BJ (cell line): Measurements from ENCODE around the gene COLGALT1. TPM values are rescaled to one million over a fixed set of nuclear protein-coding genes. Genes with fewer than 3 reads are reported as not detected.

Source experiments
- CTCF ChIA-PET: fragments of 350-600 bp; formaldehyde crosslinking; extraction: SDS; loops from one replicate; lab custom pipeline; 2021; ENCODE audit warnings: antibody characterized with exemption, inconsistent platforms; lab: Yijun Ruan, JAX
- POLR2A ChIA-PET: fragments of 300-600 bp; sonication (Branson Sonifier 250); formaldehyde crosslinking; extraction: SDS; loops from one replicate; lab custom pipeline; 2021; ENCODE audit warnings: antibody characterized with exemption; lab: Charles Lee
- DNase-seq: peaks from one replicate; pipeline ENCODE4 v3.0.0-alpha.2; 2011; ENCODE audit warnings: low read depth
- H3K27me3 ChIP-seq: 2 replicates; pipeline ENCODE4 v1.6.0; 2011; ENCODE audit warnings: low read length; ENCODE audit not compliant: control insufficient read depth, insufficient read depth
- H3K36me3 ChIP-seq: 2 replicates; pipeline ENCODE4 v1.5.1; 2011; ENCODE audit warnings: low read length; ENCODE audit not compliant: control insufficient read depth, insufficient read depth
- H3K4me3 ChIP-seq: 2 replicates; pipeline ENCODE4 v1.5.1; 2011; ENCODE audit warnings: low read depth, mild to moderate bottlenecking, control low read depth, low read length
- polyA plus RNA-seq: library from polyadenylated mRNA; depleted of rRNA; stranded (reverse); fragments of >200 nt; gene quantifications from 2 replicates; pipeline ENCODE4 v1.2.3, GENCODE V29; 2011
- TF ChIP-seq, protein P1 (sequence below): IDR thresholded peaks from 2 replicates; pipeline ENCODE4 v1.5.1; 2011; ENCODE audit warnings: low read depth, mild to moderate bottlenecking, control low read depth, inconsistent platforms, low read length, moderate library complexity; ENCODE audit not compliant: insufficient read depth

The COLGALT1 gene
- polyA plus RNA-seq, 1 experiment: 158 TPM

DNA sequence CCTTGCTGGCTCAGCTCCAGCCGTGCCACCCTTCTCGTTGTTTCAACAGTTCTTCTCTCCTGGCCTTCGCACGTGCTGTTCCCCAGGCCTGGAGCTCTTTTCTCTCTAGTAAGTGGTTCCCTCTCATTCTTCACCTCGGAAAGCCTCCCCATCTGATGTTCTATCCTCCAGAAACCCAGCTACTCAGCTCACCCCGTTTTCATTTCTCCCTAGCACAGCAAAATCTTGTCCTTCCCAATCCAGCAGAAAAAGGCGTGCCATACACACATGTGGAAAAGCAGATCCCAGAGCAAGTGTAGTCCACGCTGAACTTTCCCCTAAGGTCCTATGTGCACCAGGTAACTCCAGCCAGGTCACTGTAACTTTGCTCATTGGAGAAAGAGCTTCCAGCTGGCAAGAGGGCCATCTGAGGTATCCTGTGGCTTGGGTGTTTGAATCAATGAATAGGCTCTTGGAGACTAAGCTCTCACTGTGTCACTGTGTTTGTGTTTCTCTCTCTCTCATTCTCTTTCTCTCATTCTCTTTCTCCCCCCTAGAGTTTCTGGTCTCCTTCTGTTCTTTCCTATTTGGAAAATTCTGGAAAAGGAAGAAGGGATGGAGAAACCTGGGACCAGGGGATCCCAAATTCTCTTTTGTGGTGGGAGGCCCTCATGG lies 49.0 kb downstream of the COLGALT1 start:
- ChIA-PET CTCF (interaction anchor here (0.9 to 1.7 kb wide), 3 partner anchors 18 to 162 kb away, joined by 4 to 7 read pairs (median 4); no protein-coding TSS in a partner anchor), POLR2A (no interaction called here)
- DNase-seq: no peak
- Histone ChIP-seq H3K27me3 (peaks cover 8% of the 10 kb centered on the region), H3K4me3 (no peak overlapping the region), H3K36me3 (no peaks in the 10 kb centered on the region)
- TF ChIP-seq, protein P1, sequence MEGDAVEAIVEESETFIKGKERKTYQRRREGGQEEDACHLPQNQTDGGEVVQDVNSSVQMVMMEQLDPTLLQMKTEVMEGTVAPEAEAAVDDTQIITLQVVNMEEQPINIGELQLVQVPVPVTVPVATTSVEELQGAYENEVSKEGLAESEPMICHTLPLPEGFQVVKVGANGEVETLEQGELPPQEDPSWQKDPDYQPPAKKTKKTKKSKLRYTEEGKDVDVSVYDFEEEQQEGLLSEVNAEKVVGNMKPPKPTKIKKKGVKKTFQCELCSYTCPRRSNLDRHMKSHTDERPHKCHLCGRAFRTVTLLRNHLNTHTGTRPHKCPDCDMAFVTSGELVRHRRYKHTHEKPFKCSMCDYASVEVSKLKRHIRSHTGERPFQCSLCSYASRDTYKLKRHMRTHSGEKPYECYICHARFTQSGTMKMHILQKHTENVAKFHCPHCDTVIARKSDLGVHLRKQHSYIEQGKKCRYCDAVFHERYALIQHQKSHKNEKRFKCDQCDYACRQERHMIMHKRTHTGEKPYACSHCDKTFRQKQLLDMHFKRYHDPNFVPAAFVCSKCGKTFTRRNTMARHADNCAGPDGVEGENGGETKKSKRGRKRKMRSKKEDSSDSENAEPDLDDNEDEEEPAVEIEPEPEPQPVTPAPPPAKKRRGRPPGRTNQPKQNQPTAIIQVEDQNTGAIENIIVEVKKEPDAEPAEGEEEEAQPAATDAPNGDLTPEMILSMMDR: no peak

DNA sequence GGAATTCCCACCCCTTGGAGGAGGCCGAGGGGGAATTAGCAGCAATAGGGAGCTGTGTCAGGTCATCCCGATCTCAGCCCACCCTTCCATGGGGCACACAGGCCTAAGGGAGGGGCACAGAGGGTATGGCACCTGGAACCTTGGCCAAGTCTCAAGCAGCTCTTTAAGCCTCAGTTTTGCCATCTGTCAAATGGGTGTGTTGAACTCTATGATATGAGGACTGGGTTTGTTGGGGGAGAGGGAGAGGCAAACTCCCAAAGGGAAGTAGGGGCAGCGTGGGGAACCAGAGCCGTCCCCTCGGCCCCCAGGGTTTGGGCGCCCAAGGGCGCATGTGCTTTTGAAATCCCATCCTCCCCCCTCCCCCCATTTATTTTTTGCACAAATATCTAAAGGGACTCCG lies 49.7 kb downstream of the COLGALT1 start:
- no peaks in the 10 kb centered on the region for H3K36me3 ChIP-seq
- CTCF ChIA-PET: interaction anchor here (0.5 to 1.5 kb wide), 4 partner anchors 29 to 179 kb away, joined by 3 to 4 read pairs (median 4); no protein-coding TSS in a partner anchor
- H3K4me3 ChIP-seq: no peak overlapping the region
- POLR2A ChIA-PET: no interaction called here
- TF ChIP-seq, protein P1: no peak
- H3K27me3 ChIP-seq: peaks cover 8% of the 10 kb centered on the region
- DNase-seq: no peak

DNA sequence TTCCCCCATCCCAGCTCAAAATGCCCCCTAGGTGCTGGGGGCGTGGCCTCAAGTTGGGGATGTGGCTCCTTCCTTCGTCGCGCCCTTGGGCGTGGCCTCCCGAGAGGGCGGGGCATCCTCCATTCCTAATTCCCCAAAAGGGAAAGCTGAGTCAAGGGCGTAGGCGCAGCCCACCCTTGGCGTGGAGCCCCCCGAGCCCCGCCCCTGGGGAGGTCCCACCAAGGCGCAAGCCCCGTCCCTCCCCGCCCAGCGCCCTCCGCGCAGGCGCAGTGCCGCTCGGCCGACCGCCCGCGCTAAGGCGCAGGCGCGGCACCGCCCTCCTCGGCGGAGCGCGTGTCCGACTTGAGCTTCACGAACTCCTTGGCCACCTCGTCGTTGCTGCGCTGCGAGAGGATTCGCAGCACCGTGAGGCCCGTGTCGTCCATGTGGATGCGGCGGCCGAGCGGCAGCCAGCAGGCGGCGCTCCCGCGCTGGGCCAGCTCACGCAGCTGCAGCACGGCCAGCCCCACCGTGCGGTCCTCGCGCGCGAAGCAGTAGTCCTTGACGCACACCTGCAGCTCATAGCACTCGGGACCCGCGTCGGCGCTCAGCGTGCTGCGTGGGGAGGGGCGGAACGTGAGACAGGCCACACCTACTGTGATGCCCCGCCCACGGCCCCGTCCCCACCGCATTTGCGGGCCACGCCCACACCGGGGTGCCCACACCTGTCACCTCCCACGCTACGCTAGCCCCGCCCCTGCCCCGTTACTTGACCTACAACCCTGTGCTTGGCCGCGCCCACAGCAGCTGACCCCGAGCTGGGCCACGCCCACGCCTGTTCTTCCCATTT lies 50.5 kb downstream of the COLGALT1 start:
- TF ChIP-seq, protein P1: no peak
- Histone ChIP-seq H3K4me3 (peak overlapping the region; percentile 43), H3K36me3 (no peaks in the 10 kb centered on the region), H3K27me3 (peaks cover 8% of the 10 kb centered on the region)
- ChIA-PET CTCF (interaction anchor here (0.5 to 2.1 kb wide), 12 partner anchors 9 to 254 kb away, joined by 3 to 8 read pairs (median 3); partner anchors contain the start of gene RPL18A), POLR2A (interaction anchor here (0.6 kb wide), 2 partner anchors 96 to 174 kb away, joined by 5 to 11 read pairs; no protein-coding TSS in a partner anchor)
- peak; percentile 29 for DNase-seq

DNA sequence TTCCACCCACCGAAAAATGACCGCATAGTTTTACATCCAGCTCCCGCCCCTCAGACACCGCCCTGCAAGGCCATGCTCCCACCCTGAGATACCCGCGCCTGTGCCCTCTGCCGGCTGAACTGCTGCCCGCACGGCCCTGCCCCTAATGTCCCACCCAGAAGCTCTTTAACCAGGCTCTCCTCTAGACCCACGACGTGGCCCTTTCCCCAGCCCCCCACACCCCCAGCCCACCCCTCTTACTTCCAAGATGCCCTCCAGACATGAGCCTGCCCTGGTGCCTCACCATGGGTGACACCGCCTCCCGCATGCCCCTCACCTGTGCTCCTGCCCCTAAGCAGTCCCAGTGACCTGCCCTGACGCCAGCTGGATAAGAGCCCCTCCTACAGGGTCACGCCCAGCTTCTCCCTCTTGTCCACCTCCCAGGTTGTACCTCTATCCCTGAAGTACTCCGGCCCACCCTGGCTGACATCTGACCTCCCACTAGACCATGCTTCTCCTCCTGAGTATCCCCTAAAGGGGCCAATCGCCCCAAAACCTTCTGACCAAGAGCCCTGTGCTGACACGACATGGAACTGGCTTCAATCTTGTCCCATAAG lies 51.2 kb downstream of the COLGALT1 start:
- no peak for DNase-seq
- POLR2A ChIA-PET: interaction anchor here (0.6 kb wide), 1 partner anchor 97 kb away, joined by 11 read pairs; no protein-coding TSS in a partner anchor
- Histone ChIP-seq H3K36me3 (no peaks in the 10 kb centered on the region), H3K4me3 (peak overlapping the region; percentile 43), H3K27me3 (peaks cover 6% of the 10 kb centered on the region)
- CTCF ChIA-PET: interaction anchor here (0.5 to 2.1 kb wide), 11 partner anchors 8 to 253 kb away, joined by 3 to 8 read pairs (median 3); partner anchors contain the start of gene RPL18A
- TF ChIP-seq, protein P1: no peak
